GM23338 (cell line): Measurements from ENCODE around the gene GAB1. TPM values are rescaled to one million over a fixed set of nuclear protein-coding genes. Genes with fewer than 3 reads are reported as not detected.
A peak's percentile ranks its signal among the peaks of the same experiment; 100 is the strongest.

Experiments
- ATAC-seq: fragments of 200-7000 bp; cut with Tn5 transposase; 3 replicates; pipeline ENCODE4 v1.9.1; 2020
- DNase-seq: peaks from one replicate; pipeline ENCODE4 v3.0.0-alpha.2; 2015; ENCODE audit warnings: low spot score
- H2AFZ ChIP-seq: fragments of 200-600 bp; sonication (generic); 2 replicates; pipeline ENCODE4 v1.8.0; 2016; ENCODE audit warnings: antibody characterized with exemption, mild to moderate bottlenecking, moderate library complexity
- H3F3A ChIP-seq: fragments of 200-600 bp; sonication (generic); replicated peaks from 2 replicates; pipeline ENCODE4 v1.8.0; 2017; ENCODE audit warnings: antibody characterized with exemption, mixed run types, low read depth
- H3K27ac ChIP-seq: fragments of 200-600 bp; sonication (generic); 2 replicates; pipeline ENCODE4 v1.6.1; 2016; ENCODE audit warnings: low read depth
- H3K27me3 ChIP-seq: fragments of 200-600 bp; sonication (generic); 2 replicates; pipeline ENCODE4 v1.8.0; 2016; ENCODE audit warnings: mild to moderate bottlenecking, mixed run types, moderate library complexity; ENCODE audit not compliant: insufficient read depth
- H3K36me3 ChIP-seq: fragments of 200-600 bp; sonication (generic); 2 replicates; pipeline ENCODE4 v1.8.0; 2016; ENCODE audit warnings: mild to moderate bottlenecking; ENCODE audit not compliant: insufficient read depth
- H3K4me1 ChIP-seq: fragments of 200-600 bp; sonication (generic); 2 replicates; pipeline ENCODE4 v1.8.0; 2016; ENCODE audit warnings: mild to moderate bottlenecking, moderate library complexity; ENCODE audit not compliant: insufficient read depth
- H3K4me2 ChIP-seq: fragments of 200-600 bp; sonication (generic); 2 replicates; pipeline ENCODE4 v1.7.1; 2017; ENCODE audit warnings: mixed run types
- H3K4me3 ChIP-seq: fragments of 200-600 bp; sonication (generic); 2 replicates; pipeline ENCODE4 v1.6.1; 2016; ENCODE audit warnings: mixed run types
- H3K79me2 ChIP-seq: fragments of 200-600 bp; sonication (generic); replicated peaks from 2 replicates; pipeline ENCODE4 v1.8.0; 2017; ENCODE audit warnings: mild to moderate bottlenecking; ENCODE audit not compliant: insufficient read depth
- H3K9me2 ChIP-seq: fragments of 200-600 bp; sonication (generic); 2 replicates; pipeline ENCODE4 v1.8.0; 2017; ENCODE audit not compliant: insufficient read depth
- H4K20me1 ChIP-seq: fragments of 200-600 bp; sonication (generic); replicated peaks from 2 replicates; pipeline ENCODE4 v1.8.0; 2017; ENCODE audit warnings: mild to moderate bottlenecking; ENCODE audit not compliant: insufficient read depth
- H3K27ac Mint-ChIP-seq: 2 replicates; pipeline ENCODE4 v1.8.0; 2020; ENCODE audit warnings: inconsistent platforms, mild to moderate bottlenecking, moderate library complexity, mixed read lengths
- H3K27me3 Mint-ChIP-seq: 3 replicates; pipeline ENCODE4 v1.8.0; 2022; ENCODE audit warnings: low read depth, mild to moderate bottlenecking, moderate library complexity, mixed read lengths, inconsistent platforms; ENCODE audit not compliant: insufficient read depth, poor library complexity
- H3K36me3 Mint-ChIP-seq: 3 replicates; pipeline ENCODE4 v1.8.0; 2021; ENCODE audit warnings: low read depth, mild to moderate bottlenecking, inconsistent platforms, moderate library complexity, mixed read lengths
- H3K4me1 Mint-ChIP-seq: 3 replicates; pipeline ENCODE4 v1.8.0; 2020; ENCODE audit warnings: mild to moderate bottlenecking, inconsistent platforms, mixed read lengths
- H3K4me3 Mint-ChIP-seq: 3 replicates; pipeline ENCODE4 v1.8.0; 2021; ENCODE audit warnings: moderate library complexity, mild to moderate bottlenecking, inconsistent platforms, mixed read lengths
- H3K9me3 Mint-ChIP-seq: 3 replicates; pipeline ENCODE4 v1.8.0; 2020; ENCODE audit warnings: moderate library complexity, mild to moderate bottlenecking, inconsistent platforms, mixed read lengths
- CREB1 ChIP-seq: fragments of 250-450 bp; sonication (Bioruptor Pico); IDR thresholded peaks from 2 replicates; pipeline ENCODE4 v1.5.0; 2020; ENCODE audit warnings: low read depth, mild to moderate bottlenecking, moderate library complexity
- EZH2 ChIP-seq: fragments of 200-600 bp; sonication (generic); IDR thresholded peaks from one replicate; pipeline ENCODE4 v1.8.0; 2017; ENCODE audit warnings: antibody characterized with exemption, mild to moderate bottlenecking, low read depth; ENCODE audit not compliant: unreplicated experiment
- EZH2phosphoT487 ChIP-seq: fragments of 200-600 bp; sonication (generic); IDR thresholded peaks from one replicate; pipeline ENCODE4 v1.8.1; 2018; ENCODE audit warnings: antibody characterized with exemption; ENCODE audit not compliant: unreplicated experiment
- JUNB ChIP-seq: IDR thresholded peaks from one replicate; pipeline ENCODE4 v1.6.1; 2016; ENCODE audit warnings: antibody characterized with exemption; ENCODE audit not compliant: unreplicated experiment
- NANOG ChIP-seq: IDR thresholded peaks from 2 replicates; pipeline ENCODE4 v1.6.1; 2016; ENCODE audit warnings: antibody characterized with exemption, borderline replicate concordance
- POLR2AphosphoS5 ChIP-seq: IDR thresholded peaks from 2 replicates; pipeline ENCODE4 v1.6.1; 2016; ENCODE audit warnings: antibody characterized with exemption, low read depth
- STAT1 ChIP-seq: IDR thresholded peaks from one replicate; pipeline ENCODE4 v1.6.1; 2016; ENCODE audit warnings: antibody characterized with exemption; ENCODE audit not compliant: unreplicated experiment
- ZNF114 ChIP-seq: fragments of 250-450 bp; sonication (Bioruptor Pico); IDR thresholded peaks from 2 replicates; pipeline ENCODE4 v1.5.0; 2020; ENCODE audit warnings: mild to moderate bottlenecking, moderate library complexity
- ZNF331 ChIP-seq: fragments of 250-450 bp; sonication (Bioruptor Pico); IDR thresholded peaks from 2 replicates; pipeline ENCODE4 v1.5.0; 2020; ENCODE audit warnings: low read depth, mild to moderate bottlenecking, moderate library complexity
- polyA plus RNA-seq: library from polyadenylated mRNA; unstranded; fragments of >200 nt; fragmentation: Nextera tagmentation; extraction: Ambion mirVana; gene quantifications from 2 replicates; pipeline ENCODE4 v1.2.1, GENCODE V29; 2016
- total RNA-seq: library from RNA; depleted of rRNA; stranded (reverse); fragments of >200 nt; shearing (Covaris generic); gene quantifications from 2 replicates; pipeline ENCODE4 v1.2.3, GENCODE V29; 2014
- TF ChIP-seq, protein P1 (sequence below): IDR thresholded peaks from 2 replicates; pipeline ENCODE4 v1.6.1; 2016; ENCODE audit warnings: antibody characterized with exemption
- TF ChIP-seq, protein P2 (sequence below): fragments of 250-450 bp; sonication (Bioruptor Pico); IDR thresholded peaks from 2 replicates; pipeline ENCODE4 v1.5.0; 2020; ENCODE audit warnings: mild to moderate bottlenecking, moderate library complexity
- TF ChIP-seq, protein P3 (sequence below): IDR thresholded peaks from one replicate; pipeline ENCODE4 v1.6.1; 2018; ENCODE audit warnings: antibody characterized with exemption; ENCODE audit not compliant: unreplicated experiment
- TF ChIP-seq, protein P4 (sequence below), 2 experiments: fragments of 200-600 bp in 1 of 2; sonication (generic) in 1 of 2; conservative IDR thresholded peaks; 2 replicates each; pipeline versions ENCODE4 v1.5.1 to v1.6.1; 2016 to 2017; ENCODE audit warnings: antibody characterized with exemption in 2 of 2, low read depth in 2 of 2, mild to moderate bottlenecking in 2 of 2, moderate library complexity in 1 of 2

Gene GAB1
- total and polyA plus RNA-seq, 2 experiments from 2014 or later = 4.0 to 18.4 TPM

DNA sequence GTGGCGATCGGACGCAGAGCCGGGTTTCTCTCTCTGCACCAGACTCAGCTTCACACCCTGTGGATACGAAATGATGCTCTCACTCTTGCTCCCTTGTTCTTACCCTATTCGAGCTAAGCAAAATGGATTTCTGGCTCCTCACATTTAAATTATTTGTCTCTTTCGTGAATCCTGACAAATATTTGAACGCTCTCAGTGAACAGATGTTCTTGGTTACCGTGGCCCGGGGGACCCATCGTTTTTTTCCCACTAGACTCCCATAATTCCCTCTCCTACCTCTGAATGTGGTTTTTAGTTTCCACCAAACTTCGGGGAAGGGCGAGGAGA is 177.5 kb downstream of the GAB1 start:
- H3K4me2 ChIP-seq = peak overlapping the region; percentile 90
- Mint-ChIP-seq H3K9me3 (no peaks in the 10 kb centered on the region; the same call in 2 of the 3 replicates), H3K4me3 (peak overlapping the region; percentile 99), H3K36me3 (peaks cover 41% of the 10 kb centered on the region), H3K27ac (peak overlapping the region; percentile 99), H3K27me3 (peaks cover 6% of the 10 kb centered on the region), H3K4me1 (peaks cover 15% of the 10 kb centered on the region)
- H3F3A ChIP-seq = 0 out of 2 replicates have a peak, but pooled peaks cover 5% of the 10 kb centered on the region
- peaks cover 54% of the 10 kb centered on the region for H3K79me2 ChIP-seq
- H4K20me1 ChIP-seq = peaks cover 35% of the 10 kb centered on the region
- peaks cover 18% of the 10 kb centered on the region; the same call in 1 of the 2 replicates for H3K4me1 ChIP-seq
- peaks cover 13% of the 10 kb centered on the region; the same call in 1 of the 2 replicates for H3K36me3 ChIP-seq
- no peaks in the 10 kb centered on the region for H3K27me3 ChIP-seq
- H3K27ac ChIP-seq = peak overlapping the region; percentile 98
- ATAC-seq (no peak), DNase-seq (no peak)
- TF ChIP-seq ZNF331 (CRISPR knock-in tag) (no peak), POLR2AphosphoS5 (no peak), EZH2phosphoT487 (no peak), JUNB (no peak), EZH2 (no peak), ZNF114 (no peak), CREB1 (CRISPR knock-in tag) (no peak), NANOG (no peak), STAT1 (no peak)
- TF ChIP-seq, protein P1, sequence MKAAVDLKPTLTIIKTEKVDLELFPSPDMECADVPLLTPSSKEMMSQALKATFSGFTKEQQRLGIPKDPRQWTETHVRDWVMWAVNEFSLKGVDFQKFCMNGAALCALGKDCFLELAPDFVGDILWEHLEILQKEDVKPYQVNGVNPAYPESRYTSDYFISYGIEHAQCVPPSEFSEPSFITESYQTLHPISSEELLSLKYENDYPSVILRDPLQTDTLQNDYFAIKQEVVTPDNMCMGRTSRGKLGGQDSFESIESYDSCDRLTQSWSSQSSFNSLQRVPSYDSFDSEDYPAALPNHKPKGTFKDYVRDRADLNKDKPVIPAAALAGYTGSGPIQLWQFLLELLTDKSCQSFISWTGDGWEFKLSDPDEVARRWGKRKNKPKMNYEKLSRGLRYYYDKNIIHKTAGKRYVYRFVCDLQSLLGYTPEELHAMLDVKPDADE = no peak
- TF ChIP-seq, protein P2, sequence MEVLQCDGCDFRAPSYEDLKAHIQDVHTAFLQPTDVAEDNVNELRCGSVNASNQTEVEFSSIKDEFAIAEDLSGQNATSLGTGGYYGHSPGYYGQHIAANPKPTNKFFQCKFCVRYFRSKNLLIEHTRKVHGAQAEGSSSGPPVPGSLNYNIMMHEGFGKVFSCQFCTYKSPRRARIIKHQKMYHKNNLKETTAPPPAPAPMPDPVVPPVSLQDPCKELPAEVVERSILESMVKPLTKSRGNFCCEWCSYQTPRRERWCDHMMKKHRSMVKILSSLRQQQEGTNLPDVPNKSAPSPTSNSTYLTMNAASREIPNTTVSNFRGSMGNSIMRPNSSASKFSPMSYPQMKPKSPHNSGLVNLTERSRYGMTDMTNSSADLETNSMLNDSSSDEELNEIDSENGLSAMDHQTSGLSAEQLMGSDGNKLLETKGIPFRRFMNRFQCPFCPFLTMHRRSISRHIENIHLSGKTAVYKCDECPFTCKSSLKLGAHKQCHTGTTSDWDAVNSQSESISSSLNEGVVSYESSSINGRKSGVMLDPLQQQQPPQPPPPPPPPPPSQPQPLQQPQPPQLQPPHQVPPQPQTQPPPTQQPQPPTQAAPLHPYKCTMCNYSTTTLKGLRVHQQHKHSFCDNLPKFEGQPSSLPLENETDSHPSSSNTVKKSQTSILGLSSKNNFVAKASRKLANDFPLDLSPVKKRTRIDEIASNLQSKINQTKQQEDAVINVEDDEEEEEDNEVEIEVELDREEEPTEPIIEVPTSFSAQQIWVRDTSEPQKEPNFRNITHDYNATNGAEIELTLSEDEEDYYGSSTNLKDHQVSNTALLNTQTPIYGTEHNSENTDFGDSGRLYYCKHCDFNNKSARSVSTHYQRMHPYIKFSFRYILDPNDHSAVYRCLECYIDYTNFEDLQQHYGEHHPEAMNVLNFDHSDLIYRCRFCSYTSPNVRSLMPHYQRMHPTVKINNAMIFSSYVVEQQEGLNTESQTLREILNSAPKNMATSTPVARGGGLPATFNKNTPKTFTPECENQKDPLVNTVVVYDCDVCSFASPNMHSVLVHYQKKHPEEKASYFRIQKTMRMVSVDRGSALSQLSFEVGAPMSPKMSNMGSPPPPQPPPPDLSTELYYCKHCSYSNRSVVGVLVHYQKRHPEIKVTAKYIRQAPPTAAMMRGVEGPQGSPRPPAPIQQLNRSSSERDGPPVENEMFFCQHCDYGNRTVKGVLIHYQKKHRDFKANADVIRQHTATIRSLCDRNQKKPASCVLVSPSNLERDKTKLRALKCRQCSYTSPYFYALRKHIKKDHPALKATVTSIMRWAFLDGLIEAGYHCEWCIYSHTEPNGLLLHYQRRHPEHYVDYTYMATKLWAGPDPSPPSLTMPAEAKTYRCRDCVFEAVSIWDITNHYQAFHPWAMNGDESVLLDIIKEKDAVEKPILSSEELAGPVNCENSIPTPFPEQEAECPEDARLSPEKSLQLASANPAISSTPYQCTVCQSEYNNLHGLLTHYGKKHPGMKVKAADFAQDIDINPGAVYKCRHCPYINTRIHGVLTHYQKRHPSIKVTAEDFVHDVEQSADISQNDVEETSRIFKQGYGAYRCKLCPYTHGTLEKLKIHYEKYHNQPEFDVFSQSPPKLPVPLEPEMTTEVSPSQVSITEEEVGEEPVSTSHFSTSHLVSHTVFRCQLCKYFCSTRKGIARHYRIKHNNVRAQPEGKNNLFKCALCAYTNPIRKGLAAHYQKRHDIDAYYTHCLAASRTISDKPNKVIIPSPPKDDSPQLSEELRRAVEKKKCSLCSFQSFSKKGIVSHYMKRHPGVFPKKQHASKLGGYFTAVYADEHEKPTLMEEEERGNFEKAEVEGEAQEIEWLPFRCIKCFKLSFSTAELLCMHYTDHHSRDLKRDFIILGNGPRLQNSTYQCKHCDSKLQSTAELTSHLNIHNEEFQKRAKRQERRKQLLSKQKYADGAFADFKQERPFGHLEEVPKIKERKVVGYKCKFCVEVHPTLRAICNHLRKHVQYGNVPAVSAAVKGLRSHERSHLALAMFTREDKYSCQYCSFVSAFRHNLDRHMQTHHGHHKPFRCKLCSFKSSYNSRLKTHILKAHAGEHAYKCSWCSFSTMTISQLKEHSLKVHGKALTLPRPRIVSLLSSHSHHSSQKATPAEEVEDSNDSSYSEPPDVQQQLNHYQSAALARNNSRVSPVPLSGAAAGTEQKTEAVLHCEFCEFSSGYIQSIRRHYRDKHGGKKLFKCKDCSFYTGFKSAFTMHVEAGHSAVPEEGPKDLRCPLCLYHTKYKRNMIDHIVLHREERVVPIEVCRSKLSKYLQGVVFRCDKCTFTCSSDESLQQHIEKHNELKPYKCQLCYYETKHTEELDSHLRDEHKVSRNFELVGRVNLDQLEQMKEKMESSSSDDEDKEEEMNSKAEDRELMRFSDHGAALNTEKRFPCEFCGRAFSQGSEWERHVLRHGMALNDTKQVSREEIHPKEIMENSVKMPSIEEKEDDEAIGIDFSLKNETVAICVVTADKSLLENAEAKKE (CRISPR knock-in tag) = no peak
- TF ChIP-seq, protein P3, sequence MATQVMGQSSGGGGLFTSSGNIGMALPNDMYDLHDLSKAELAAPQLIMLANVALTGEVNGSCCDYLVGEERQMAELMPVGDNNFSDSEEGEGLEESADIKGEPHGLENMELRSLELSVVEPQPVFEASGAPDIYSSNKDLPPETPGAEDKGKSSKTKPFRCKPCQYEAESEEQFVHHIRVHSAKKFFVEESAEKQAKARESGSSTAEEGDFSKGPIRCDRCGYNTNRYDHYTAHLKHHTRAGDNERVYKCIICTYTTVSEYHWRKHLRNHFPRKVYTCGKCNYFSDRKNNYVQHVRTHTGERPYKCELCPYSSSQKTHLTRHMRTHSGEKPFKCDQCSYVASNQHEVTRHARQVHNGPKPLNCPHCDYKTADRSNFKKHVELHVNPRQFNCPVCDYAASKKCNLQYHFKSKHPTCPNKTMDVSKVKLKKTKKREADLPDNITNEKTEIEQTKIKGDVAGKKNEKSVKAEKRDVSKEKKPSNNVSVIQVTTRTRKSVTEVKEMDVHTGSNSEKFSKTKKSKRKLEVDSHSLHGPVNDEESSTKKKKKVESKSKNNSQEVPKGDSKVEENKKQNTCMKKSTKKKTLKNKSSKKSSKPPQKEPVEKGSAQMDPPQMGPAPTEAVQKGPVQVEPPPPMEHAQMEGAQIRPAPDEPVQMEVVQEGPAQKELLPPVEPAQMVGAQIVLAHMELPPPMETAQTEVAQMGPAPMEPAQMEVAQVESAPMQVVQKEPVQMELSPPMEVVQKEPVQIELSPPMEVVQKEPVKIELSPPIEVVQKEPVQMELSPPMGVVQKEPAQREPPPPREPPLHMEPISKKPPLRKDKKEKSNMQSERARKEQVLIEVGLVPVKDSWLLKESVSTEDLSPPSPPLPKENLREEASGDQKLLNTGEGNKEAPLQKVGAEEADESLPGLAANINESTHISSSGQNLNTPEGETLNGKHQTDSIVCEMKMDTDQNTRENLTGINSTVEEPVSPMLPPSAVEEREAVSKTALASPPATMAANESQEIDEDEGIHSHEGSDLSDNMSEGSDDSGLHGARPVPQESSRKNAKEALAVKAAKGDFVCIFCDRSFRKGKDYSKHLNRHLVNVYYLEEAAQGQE = no peak
- TF ChIP-seq, protein P4, sequence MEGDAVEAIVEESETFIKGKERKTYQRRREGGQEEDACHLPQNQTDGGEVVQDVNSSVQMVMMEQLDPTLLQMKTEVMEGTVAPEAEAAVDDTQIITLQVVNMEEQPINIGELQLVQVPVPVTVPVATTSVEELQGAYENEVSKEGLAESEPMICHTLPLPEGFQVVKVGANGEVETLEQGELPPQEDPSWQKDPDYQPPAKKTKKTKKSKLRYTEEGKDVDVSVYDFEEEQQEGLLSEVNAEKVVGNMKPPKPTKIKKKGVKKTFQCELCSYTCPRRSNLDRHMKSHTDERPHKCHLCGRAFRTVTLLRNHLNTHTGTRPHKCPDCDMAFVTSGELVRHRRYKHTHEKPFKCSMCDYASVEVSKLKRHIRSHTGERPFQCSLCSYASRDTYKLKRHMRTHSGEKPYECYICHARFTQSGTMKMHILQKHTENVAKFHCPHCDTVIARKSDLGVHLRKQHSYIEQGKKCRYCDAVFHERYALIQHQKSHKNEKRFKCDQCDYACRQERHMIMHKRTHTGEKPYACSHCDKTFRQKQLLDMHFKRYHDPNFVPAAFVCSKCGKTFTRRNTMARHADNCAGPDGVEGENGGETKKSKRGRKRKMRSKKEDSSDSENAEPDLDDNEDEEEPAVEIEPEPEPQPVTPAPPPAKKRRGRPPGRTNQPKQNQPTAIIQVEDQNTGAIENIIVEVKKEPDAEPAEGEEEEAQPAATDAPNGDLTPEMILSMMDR (conservative IDR thresholded peaks at IDR 0.05; ENCODE audit: low read depth in 2 of 2) = no peak
- no peaks in the 10 kb centered on the region for H3K9me2 ChIP-seq
- H2AFZ ChIP-seq = no peak overlapping the region
- H3K4me3 ChIP-seq = peak overlapping the region; percentile 87
